GM12892 (cell line): ENCODE data around the gene SAMD4A.

Source experiments
- DNase-seq: peaks from one replicate; pipeline ENCODE4 v3.0.0; 2011; ENCODE audit not compliant: insufficient read length
- FAIRE-seq: peaks from 2 replicates; lab custom pipeline; 2011; peaks lifted over from hg19 to GRCh38; lab: Jason Lieb, UNC
- POLR2A ChIP-seq: IDR thresholded peaks from 2 replicates; pipeline ENCODE4 v1.6.1; 2011; ENCODE audit warnings: low read depth, low read length, control low read depth
- POLR2AphosphoS5 ChIP-seq: IDR thresholded peaks from 2 replicates; pipeline ENCODE4 v1.6.1; 2011; ENCODE audit warnings: low read depth, low read length, control low read depth
- TAF1 ChIP-seq: IDR thresholded peaks from 2 replicates; pipeline ENCODE4 v1.6.1; 2011; ENCODE audit warnings: low read depth, mild to moderate bottlenecking, control low read depth, low read length, borderline replicate concordance

Gene SAMD4A

GRCh38 chr14:54589843-54590242 is 22.9 kb downstream of the SAMD4A start:
- TF ChIP-seq POLR2AphosphoS5 (no peak), TAF1 (no peak), POLR2A (no peak)
- no peak for FAIRE-seq
- no peak for DNase-seq

DNA sequence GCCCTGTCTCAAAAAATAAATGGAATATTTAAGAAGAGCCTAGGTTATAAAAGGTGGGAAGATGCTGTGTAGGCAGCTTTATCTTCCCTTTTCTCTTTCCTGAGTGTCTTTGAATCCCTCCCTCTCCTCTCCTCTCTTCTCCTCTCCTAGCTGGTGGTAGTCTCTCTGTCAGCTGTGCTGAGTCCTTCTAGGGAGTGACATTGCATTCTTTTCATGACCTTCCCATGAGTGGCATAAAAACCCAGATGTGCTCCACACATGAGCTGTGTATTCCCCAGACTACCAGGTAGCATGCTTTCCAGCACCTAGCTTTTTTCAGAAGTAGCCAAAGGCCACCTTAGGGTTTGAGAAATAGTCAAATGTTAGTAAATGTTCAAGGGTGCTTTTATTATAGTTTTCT is 23.6 kb downstream of the SAMD4A start:
- FAIRE-seq: no peak
- no peak for DNase-seq

DNA sequence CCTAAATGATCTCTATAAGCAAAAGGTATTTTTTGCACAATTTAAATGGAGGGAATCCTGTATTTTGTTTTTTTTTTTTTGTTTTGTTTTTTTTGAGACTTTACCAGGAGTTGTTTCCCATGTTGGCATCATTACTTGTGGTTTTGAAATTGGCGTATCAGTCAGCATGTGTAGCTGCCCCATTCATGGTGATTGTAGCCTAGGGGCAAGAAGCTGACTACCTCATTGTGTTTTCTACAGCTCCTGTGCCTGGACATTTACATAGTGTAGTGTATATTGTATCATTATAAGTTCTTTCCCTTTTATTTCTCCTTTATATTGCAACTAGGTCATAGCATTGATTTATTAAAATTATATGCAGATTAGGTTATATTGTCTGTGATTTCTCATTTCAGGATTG is 24.5 kb downstream of the SAMD4A start:
- no peak for DNase-seq
- no peak for TF ChIP-seq TAF1
- no peak for TF ChIP-seq POLR2A
- TF ChIP-seq POLR2AphosphoS5: no peak
- no peak for FAIRE-seq

More for the DNA sequence above, 23.6 kb downstream of the SAMD4A start:
- no peak for TF ChIP-seq POLR2A
- TF ChIP-seq POLR2AphosphoS5: no peak
- no peak for TF ChIP-seq TAF1

- no peak for TF ChIP-seq POLR2A
- TF ChIP-seq POLR2AphosphoS5: no peak
- no peak for TF ChIP-seq TAF1
Observed at GRCh38 chr14:54591866-54592265, 24.9 kb downstream of the SAMD4A start.

GRCh38 chr14:54593860-54594259 is 26.9 kb downstream of the SAMD4A start:
- TF ChIP-seq TAF1 (no peak), POLR2A (no peak), POLR2AphosphoS5 (no peak)
- no peak for FAIRE-seq
- no peak for DNase-seq

More at GRCh38 chr14:54591866-54592265, 24.9 kb downstream of the SAMD4A start:
- DNase-seq: no peak
- FAIRE-seq: no peak

DNA sequence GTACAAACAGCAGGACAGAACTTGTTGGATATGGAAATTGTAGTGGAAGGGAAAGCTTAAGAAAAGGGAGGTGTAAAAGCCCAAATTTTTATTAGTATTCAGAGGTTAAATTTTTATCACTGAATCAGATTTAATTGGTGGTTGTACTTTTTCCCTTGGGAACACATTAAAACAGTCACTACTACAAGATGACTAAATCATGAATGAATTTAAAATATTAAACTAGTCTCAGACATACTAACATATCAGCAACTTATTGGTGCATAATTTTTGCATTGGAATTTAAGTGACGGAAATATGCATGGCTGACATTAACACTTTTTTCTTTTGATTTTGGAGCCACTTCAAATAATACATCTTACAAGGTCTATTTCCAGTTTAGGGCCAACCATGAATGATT is 27.6 kb downstream of the SAMD4A start:
- DNase-seq (no peak), FAIRE-seq (no peak)
- TF ChIP-seq TAF1: no peak
- TF ChIP-seq POLR2AphosphoS5: no peak
- no peak for TF ChIP-seq POLR2A

- TF ChIP-seq TAF1 (no peak), POLR2AphosphoS5 (no peak), POLR2A (no peak)
- FAIRE-seq: no peak
- no peak for DNase-seq
Observed at GRCh38 chr14:54597795-54598443, 31.0 kb downstream of the SAMD4A start.

DNA sequence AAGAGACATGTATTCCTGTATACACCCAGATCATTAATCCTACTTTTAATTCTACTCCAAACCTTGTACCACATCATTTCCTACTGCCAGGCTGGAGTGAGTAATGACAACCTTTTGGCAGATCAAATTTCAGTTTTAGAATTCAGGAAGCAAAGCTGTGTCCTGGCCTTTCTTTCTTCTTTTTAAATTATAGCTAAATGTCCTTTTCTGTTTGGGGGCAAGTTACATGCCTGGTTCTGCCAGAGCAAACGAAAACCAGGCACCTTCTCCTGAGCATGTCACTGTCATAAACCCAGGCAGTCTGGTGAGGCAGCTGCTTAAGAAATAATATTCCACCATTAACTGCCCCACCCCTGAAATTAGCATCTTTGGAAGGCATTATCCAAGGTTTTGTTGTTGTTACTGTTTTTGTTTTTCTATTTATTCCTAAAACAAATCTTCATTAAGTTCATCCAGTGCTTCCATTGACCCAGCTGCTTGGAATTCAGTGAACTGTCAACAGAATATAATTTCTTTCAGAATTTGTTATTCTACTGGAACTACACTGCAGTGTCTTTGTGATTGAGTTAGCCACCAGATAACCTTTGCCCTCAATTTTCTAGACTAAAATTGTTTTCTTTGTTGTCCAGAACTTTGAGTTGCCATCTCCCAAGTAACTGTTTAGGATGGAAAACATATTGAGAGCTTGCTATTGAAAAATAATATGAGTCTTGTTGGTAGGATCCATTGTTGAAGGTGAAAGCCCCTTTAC is 33.2 kb downstream of the SAMD4A start:
- no peak for DNase-seq
- TF ChIP-seq POLR2A (no peak), POLR2AphosphoS5 (no peak), TAF1 (no peak)
- no peak for FAIRE-seq

GRCh38 chr14:54600717-54601109 is 33.8 kb downstream of the SAMD4A start:
- TF ChIP-seq POLR2AphosphoS5 (no peak), TAF1 (no peak), POLR2A (no peak)

DNA sequence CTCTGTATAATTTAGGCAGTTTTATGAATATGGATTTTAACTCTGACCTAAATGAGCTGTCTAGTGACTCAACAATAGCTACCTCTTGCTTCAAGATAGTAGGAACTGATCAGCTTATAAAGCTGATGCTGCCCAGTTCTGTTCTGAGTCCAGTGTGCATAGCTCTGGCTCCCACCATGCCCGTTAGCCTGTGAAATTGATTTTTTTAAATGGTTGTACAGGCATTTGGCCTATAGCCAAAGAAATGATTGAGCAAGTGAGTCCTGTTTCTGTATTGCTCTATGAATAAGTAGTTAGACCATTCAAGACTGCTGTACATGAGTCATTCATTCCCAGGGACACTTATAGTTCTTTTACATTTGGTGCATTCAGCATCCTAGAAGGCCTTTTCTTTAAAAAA is 36.4 kb downstream of the SAMD4A start:
- FAIRE-seq (no peak), DNase-seq (no peak)
- TF ChIP-seq TAF1 (no peak), POLR2A (no peak), POLR2AphosphoS5 (no peak)

More at GRCh38 chr14:54600717-54601109, 33.8 kb downstream of the SAMD4A start:
- FAIRE-seq: no peak
- no peak for DNase-seq

GRCh38 chr14:54606178-54606577 is 39.2 kb downstream of the SAMD4A start:
- DNase-seq (no peak), FAIRE-seq (no peak)
- TF ChIP-seq POLR2AphosphoS5 (no peak), TAF1 (no peak), POLR2A (no peak)
